ENCODE data around the gene GFRA3. TPM values are rescaled to one million over a fixed set of nuclear protein-coding genes. Genes with fewer than 3 reads are reported as not detected.
A peak's percentile ranks its signal among the peaks of the same experiment; 100 is the strongest.

Gene GFRA3
- total RNA-seq, 1 experiment from 2014 or later: not detected

DNA sequence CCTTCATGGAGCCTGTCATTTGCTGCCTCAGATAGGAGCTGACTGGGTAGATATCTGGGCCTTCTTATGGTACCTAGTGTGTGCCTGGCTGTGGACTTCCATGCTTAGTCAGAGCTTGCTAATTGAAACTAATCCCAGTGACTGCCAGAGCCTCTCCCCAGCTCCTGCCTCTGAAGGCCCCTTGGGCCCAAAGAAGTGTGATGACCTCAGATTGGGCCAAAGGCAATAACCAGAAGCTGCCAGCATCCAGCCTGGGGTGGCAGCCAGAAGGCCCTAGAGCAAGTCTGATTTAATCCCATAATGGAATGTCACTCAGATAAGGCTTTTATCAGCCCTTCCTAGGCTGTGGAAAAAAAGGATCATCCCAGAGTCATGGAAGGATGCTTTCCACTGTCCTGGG is 44.2 kb downstream of the GFRA3 start:
- Histone ChIP-seq H3K4me3 (no peak overlapping the region), H3K9me3 (peaks cover 20% of the 10 kb centered on the region), H3K27me3 (peaks cover 2% of the 10 kb centered on the region; the same call in 1 of the 2 replicates), H3K36me3 (no peaks in the 10 kb centered on the region)
- DNase-seq: peak; percentile 95

DNA sequence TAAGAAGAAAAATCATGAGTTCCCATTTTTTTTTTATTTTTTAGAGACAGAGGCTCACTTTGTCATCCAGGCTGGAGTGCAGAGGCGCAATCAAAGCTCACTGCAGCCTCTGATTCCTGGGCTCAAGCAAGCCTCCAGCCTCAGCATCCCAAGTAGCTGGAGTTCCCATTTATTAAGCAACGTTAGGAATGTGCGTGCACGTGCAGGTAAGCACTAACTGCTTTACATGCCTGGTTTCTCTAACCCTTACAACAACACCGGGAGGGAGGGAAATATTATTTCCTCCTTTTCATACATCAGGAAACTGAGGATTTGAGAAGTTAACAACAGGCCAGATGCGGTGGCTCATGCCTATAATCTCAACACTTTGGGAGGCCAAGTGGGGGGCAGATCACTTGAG is 45.0 kb downstream of the GFRA3 start:
- Histone ChIP-seq H3K9me3 (peaks cover 22% of the 10 kb centered on the region), H3K4me3 (no peak overlapping the region), H3K36me3 (no peaks in the 10 kb centered on the region), H3K27me3 (peaks cover 2% of the 10 kb centered on the region; the same call in 1 of the 2 replicates)
- no peak for DNase-seq

DNA sequence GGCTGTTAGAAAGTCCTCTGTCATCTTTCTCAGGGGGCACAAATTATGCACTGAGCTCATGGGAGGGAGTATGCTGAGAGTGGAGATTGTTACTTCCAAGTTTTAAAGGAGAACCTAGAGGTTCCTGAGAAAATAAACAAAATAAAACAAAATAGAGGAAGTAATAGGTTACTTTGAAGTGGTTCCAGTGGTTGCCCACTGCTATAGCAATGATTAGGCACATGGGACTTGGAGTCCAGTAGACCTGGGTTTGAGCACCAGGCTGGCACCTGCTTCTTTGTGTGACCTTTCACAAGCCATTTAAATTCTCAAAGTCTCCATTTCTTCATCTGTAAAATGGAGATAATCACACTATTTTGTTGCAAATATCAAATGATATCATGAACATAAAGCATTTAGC is 47.5 kb downstream of the GFRA3 start:
- no peak for DNase-seq
- Histone ChIP-seq H3K9me3 (peaks cover 22% of the 10 kb centered on the region), H3K27me3 (no peaks in the 10 kb centered on the region), H3K4me3 (no peak overlapping the region), H3K36me3 (no peaks in the 10 kb centered on the region)

DNA sequence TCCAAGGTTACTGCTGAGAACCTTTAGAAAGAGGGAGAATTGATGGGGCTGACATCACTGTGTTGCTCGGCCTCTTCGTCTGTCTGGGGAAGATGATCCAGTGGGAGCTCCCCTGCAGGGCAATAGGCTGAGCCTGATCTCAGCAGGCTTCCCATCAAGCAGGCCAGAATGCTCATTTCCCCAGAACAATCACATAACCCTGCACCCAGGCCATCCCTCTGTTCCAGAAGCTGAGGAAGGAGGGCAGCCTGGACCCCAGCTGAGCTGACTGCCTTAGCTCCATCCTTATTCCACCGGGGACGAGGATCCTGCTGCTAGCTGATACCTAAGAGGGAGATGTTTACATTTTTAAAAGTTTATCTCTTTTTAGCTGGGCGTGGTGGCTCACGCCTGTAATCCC is 49.7 kb downstream of the GFRA3 start:
- peaks cover 22% of the 10 kb centered on the region for H3K9me3 ChIP-seq
- no peak overlapping the region for H3K4me3 ChIP-seq
- DNase-seq: no peak
- no peaks in the 10 kb centered on the region for H3K27me3 ChIP-seq
- no peaks in the 10 kb centered on the region for H3K36me3 ChIP-seq

DNA sequence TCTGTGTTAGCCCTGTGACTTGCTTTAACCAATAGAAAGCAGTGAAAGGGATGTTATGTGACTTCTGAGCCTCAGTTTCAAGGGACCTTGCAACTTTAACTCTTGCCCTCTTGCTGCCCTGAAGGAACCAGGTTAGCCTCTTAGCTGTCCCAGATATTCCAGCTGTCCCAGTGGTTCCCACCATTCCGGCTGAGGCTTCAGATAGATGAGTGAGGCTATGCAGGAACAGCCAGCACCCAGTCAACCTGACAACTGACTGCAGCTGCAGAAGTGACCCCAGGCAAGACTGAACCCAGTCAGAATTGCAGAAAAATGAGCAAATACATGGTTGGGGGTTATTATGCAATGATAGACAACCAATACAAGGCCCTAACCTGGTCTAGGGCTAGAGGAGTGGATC is 50.9 kb downstream of the GFRA3 start:
- no peaks in the 10 kb centered on the region for H3K36me3 ChIP-seq
- H3K4me3 ChIP-seq: no peak overlapping the region
- no peaks in the 10 kb centered on the region for H3K27me3 ChIP-seq
- no peak for DNase-seq
- H3K9me3 ChIP-seq: peaks cover 30% of the 10 kb centered on the region

DNA sequence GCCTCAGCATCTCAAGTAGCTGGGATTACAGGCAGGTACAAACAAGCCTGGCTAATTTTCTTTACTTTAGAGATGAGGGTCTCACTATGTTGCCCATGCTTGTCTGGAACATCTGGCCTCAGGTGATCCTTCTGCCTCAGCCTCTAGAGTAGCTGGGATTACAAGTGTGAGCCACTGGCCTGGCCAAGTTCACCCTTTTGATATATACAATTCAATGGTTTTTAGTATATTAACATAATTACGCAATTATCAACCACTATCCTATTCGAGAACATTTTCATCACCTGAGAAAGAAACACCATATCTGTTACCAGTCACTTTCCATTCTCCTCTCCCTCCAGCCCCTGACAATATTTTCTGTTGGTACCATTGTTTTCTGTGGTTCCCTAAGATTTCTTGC is 57.6 kb downstream of the GFRA3 start:
- H3K27me3 ChIP-seq: no peaks in the 10 kb centered on the region
- H3K36me3 ChIP-seq: peaks cover 2% of the 10 kb centered on the region; the same call in 1 of the 2 replicates
- DNase-seq: no peak
- H3K9me3 ChIP-seq: peaks cover 8% of the 10 kb centered on the region; the same call in 1 of the 2 replicates
- H3K4me3 ChIP-seq: no peak overlapping the region

DNA sequence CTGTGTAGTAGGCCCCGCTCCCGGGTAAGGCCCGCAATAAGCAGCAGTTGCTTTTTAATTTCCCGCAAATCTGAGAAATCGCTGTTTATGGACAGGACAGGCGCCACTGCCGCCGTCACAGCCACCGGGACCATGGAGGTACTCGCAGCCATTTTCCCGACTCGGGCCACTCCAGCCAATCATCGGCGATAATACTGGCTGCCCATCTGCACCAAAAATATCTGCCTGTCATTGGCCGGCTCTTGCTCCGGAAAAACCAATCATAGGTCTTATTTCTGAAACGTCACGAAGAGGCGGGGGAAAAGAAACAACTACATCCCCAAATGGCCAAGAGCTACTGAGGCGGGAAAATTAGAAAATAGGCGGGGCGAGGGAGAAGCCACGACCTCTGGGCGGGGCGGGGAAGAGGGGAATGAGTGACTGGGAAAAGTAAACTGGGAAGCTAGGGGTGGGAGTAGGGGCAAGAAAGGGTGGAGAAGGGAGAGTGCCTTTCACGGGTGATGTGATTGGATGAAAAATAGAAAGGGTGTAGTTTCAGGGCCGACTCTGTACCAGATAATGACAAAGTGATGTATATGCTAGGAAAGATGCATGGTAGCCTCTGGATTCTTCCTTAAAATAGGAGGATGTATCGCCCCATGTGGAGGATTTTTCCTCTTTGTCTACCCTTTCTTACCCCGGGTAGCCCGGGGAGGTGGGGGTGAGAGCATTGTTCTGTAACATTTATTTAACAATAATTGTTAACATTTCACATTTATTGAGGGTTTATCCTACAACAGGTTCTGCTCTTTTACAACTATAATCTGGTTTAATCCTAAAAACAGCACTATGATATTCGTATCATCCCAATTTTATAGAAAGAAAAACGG is 61.0 kb downstream of the GFRA3 start, which contains the start of gene CDC23:
Gene CDC23 (minus strand): TSS at position 163 of the 869 bp plus-strand sequence. CDS start 11 bp downstream, at position 152.
- DNase-seq: peak; percentile 97
- Histone ChIP-seq H3K36me3 (peaks cover 29% of the 10 kb centered on the region), H3K27me3 (no peaks in the 10 kb centered on the region), H3K9me3 (no peaks in the 10 kb centered on the region), H3K4me3 (peak within 1 kb of the TSS; percentile 89)

DNA sequence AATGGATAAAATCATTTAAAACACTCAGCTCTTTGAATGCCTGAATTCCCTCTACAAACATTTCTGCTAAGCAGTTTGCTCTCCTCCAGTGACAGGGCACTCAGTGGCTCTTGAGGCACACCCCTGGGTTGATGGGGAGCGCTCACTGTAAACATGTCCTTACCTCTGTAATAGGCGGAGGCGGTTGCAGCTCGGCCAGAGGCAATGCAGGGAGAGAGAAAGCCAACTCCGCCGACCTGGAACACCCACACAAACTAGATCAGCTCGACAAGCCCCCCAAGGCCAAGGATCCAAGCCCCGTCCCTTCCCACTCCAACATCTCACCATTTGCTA is 61.6 kb downstream of the GFRA3 start:
- no peaks in the 10 kb centered on the region for H3K9me3 ChIP-seq
- H3K4me3 ChIP-seq: peak overlapping the region; percentile 89
- no peaks in the 10 kb centered on the region for H3K27me3 ChIP-seq
- peak; percentile 19 for DNase-seq
- peaks cover 35% of the 10 kb centered on the region for H3K36me3 ChIP-seq

DNA sequence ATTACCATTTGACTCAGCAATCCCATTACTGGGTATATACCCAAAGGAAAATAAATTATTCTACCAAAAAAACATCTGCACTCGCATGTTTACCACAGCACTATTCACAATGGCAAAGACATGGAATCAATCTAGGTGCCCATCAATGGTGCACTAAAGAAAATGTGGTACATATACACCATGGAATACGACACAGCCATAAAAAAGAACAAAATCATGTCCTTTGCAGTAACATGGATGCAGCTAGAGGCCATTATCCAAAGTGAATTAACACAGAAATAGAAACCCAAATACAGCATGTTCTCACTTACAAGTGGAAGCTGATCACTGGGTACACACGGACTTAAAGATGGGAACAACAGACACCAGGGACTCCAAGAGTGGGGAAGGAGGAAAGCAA is 63.4 kb downstream of the GFRA3 start:
- H3K9me3 ChIP-seq: no peaks in the 10 kb centered on the region
- no peaks in the 10 kb centered on the region for H3K27me3 ChIP-seq
- no peak overlapping the region for H3K4me3 ChIP-seq
- peaks cover 43% of the 10 kb centered on the region for H3K36me3 ChIP-seq
- DNase-seq: no peak

Other genes starting within 250 kb of the GFRA3 start
- 15.0 and 31.7 TPM in 2 replicates for gene FAM13B, start 241.5 kb downstream of the GFRA3 start, total RNA-seq (2014; rRNA removed; shearing (Covaris generic); ENCODE audit: low replicate concordance)
- not detected in 2 replicates for gene WNT8A, start 190.6 kb downstream of the GFRA3 start, total RNA-seq (2014; rRNA removed; shearing (Covaris generic); ENCODE audit: low replicate concordance)
- not detected in 2 replicates for gene NME5, start 135.2 kb downstream of the GFRA3 start, total RNA-seq (2014; rRNA removed; shearing (Covaris generic); ENCODE audit: low replicate concordance)
- gene BRD8, start 96.0 kb downstream of the GFRA3 start, total RNA-seq (2014; rRNA removed; shearing (Covaris generic); ENCODE audit: low replicate concordance): 64.9 and 106 TPM in 2 replicates
- 111 and 129 TPM in 2 replicates for gene KIF20A, start 95.5 kb downstream of the GFRA3 start, total RNA-seq (2014; rRNA removed; shearing (Covaris generic); ENCODE audit: low replicate concordance)
- 33.8 and 44.3 TPM in 2 replicates for gene CDC23, start 61.3 kb downstream of the GFRA3 start, total RNA-seq (2014; rRNA removed; shearing (Covaris generic); ENCODE audit: low replicate concordance)
- 20.2 and 23.9 TPM in 2 replicates for gene CDC25C, start 57.2 kb upstream of the GFRA3 start, total RNA-seq (2014; rRNA removed; shearing (Covaris generic); ENCODE audit: low replicate concordance)
- gene FAM53C, start 63.6 kb upstream of the GFRA3 start, total RNA-seq (2014; rRNA removed; shearing (Covaris generic); ENCODE audit: low replicate concordance): 34.5 and 76.2 TPM in 2 replicates
- gene KDM3B, start 78.1 kb upstream of the GFRA3 start, total RNA-seq (2014; rRNA removed; shearing (Covaris generic); ENCODE audit: low replicate concordance): 41.6 and 42.9 TPM in 2 replicates
- 1.4 and 1.8 TPM in 2 replicates for gene REEP2, start 164.4 kb upstream of the GFRA3 start, total RNA-seq (2014; rRNA removed; shearing (Covaris generic); ENCODE audit: low replicate concordance)
- gene EGR1, start 190.9 kb upstream of the GFRA3 start, total RNA-seq (2014; rRNA removed; shearing (Covaris generic); ENCODE audit: low replicate concordance): 1.2 TPM in 1 of 2 replicates, not detected in the other